ENCODE results near the gene FLOT2. TPM values are rescaled to one million over a fixed set of nuclear protein-coding genes. Genes with fewer than 3 reads are reported as not detected.

FLOT2 gene
- total and polyA plus RNA-seq, 10 of the 15 experiments (the other 5 are each of a cell fraction or from before 2014, with no cell fraction given) = 56.8 to 302 (median 149) TPM

- no peak overlapping the region for H3K4me2 ChIP-seq (ENCODE audit: control insufficient read depth, insufficient read depth)
- no peak overlapping the region for H3K9ac ChIP-seq (ENCODE audit: control insufficient read depth, insufficient read depth, low read length)
- H3K4me1 ChIP-seq (ENCODE audit: control insufficient read depth, insufficient read depth, low read length) = no peaks in the 10 kb centered on the region
- ChIA-PET RAD21 (ENCODE audit: unreplicated experiment) (interaction anchor here (5.7 kb wide), 1 partner anchor 148 kb away, joined by 23 read pairs; no protein-coding TSS in a partner anchor), CTCF (interaction anchor here (0.7 to 17.3 kb wide), 6 partner anchors 9 to 148 kb away, joined by 3 to 175 read pairs (median 4); no protein-coding TSS in a partner anchor), POLR2A (interaction anchor here (0.5 to 0.7 kb wide), 2 partner anchors 19 to 371 kb away, joined by 3 to 10 read pairs; no protein-coding TSS in a partner anchor), SMC1A (ENCODE audit: uncharacterized antibody, unreplicated experiment) (interaction anchor here (1.0 to 1.6 kb wide), 3 partner anchors 18 to 147 kb away, joined by 5 read pairs; no protein-coding TSS in a partner anchor)
- DNase-seq (ENCODE audit: low read depth, low spot score) (no peak), ATAC-seq (no peak), FAIRE-seq (no peak)
- H3K9me3 ChIP-seq (replicated peaks; ENCODE audit: control insufficient read depth, insufficient read depth, low read length) = no peaks in the 10 kb centered on the region
- no peak overlapping the region for H3K4me3 ChIP-seq
- H3K27me3 ChIP-seq (replicated peaks in 1 of 2; ENCODE audit: control insufficient read depth in 2 of 2, insufficient read depth in 2 of 2, low read length in 1 of 2) = no peaks in the 10 kb centered on the region
- no peak overlapping the region for H2AFZ ChIP-seq (ENCODE audit: control insufficient read depth, low read depth, low read length)
- H3K79me2 ChIP-seq (ENCODE audit: control insufficient read depth, insufficient read depth, low read length) = no peaks in the 10 kb centered on the region
- no TSS peak for BruUV-seq (replicated peaks)
- WGBS (ENCODE audit: insufficient coverage, insufficient replicate concordance, low lambda C conversion rate, missing lambda C conversion rate) = 98% methylated on average over 13 of the region's 13 CpGs
- intact Hi-C loops (cut with micrococcal nuclease; ENCODE audit: unreplicated experiment) = no loop called here
- TF ChIP-seq FOXM1 (IDR thresholded peaks at IDR 0.05; ENCODE audit: low read depth, low read length) = no peak
- peaks cover 45 to 71% of the 10 kb centered on the region in 2 experiments for H3K36me3 ChIP-seq (ENCODE audit: control insufficient read depth in 2 of 2, insufficient read depth in 2 of 2, low read length in 1 of 2)
- in situ Hi-C loops (cut with MboI) = no loop called here
- no peaks in the 10 kb centered on the region for H4K20me1 ChIP-seq (ENCODE audit: control insufficient read depth, insufficient read depth)
- no peak overlapping the region for H3K27ac ChIP-seq (ENCODE audit: control insufficient read depth, insufficient read depth)
Measured at GRCh38 chr17:28911411-28912045, 14.0 kb upstream of the FLOT2 start.

DNA sequence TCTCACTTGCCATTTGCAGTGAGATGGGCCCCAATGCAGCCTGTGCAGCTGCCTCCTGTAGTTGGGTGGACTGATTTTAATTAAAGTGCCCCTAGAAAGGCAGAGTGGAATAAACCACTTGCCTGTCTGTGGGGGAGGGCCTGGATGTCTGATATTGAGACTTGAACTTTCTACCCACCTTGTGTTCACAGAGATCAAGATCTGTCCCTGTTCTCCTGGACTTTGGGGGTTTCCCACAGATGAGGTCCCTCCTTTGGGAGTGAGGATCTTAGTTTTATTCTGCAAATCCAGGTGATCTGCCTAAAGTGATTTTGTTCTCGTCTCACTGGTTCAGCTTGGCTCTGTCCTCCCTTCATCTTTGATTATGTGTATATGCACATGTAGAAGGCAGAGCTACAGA, 13.0 kb upstream of the FLOT2 start:
- no peaks in the 10 kb centered on the region for H4K20me1 ChIP-seq (ENCODE audit: control insufficient read depth, insufficient read depth)
- H3K27ac ChIP-seq (ENCODE audit: control insufficient read depth, insufficient read depth) = no peak overlapping the region
- H3K4me1 ChIP-seq (ENCODE audit: control insufficient read depth, insufficient read depth, low read length) = no peaks in the 10 kb centered on the region
- ATAC-seq (no peak), FAIRE-seq (no peak), DNase-seq (ENCODE audit: low read depth, low spot score) (no peak)
- BruUV-seq (replicated peaks) = no TSS peak
- WGBS (ENCODE audit: insufficient coverage, insufficient replicate concordance, low lambda C conversion rate, missing lambda C conversion rate) = 95% methylated on average over 1 of the region's 1 CpG
- ChIA-PET POLR2A (interaction anchor here (0.7 kb wide), 1 partner anchor 370 kb away, joined by 10 read pairs; no protein-coding TSS in a partner anchor), RAD21 (ENCODE audit: unreplicated experiment) (interaction anchor here (5.7 kb wide), 1 partner anchor 147 kb away, joined by 23 read pairs; no protein-coding TSS in a partner anchor), SMC1A (ENCODE audit: uncharacterized antibody, unreplicated experiment) (interaction anchor here (0.8 to 1.6 kb wide), 4 partner anchors 17 to 146 kb away, joined by 3 to 5 read pairs (median 5); no protein-coding TSS in a partner anchor), CTCF (interaction anchor here (0.7 to 17.3 kb wide), 6 partner anchors 8 to 147 kb away, joined by 3 to 175 read pairs (median 4); no protein-coding TSS in a partner anchor)
- no peak overlapping the region for H3K4me3 ChIP-seq
- no peak for TF ChIP-seq ZNF24 (IDR thresholded peaks at IDR 0.05)
- TF ChIP-seq, protein P1, sequence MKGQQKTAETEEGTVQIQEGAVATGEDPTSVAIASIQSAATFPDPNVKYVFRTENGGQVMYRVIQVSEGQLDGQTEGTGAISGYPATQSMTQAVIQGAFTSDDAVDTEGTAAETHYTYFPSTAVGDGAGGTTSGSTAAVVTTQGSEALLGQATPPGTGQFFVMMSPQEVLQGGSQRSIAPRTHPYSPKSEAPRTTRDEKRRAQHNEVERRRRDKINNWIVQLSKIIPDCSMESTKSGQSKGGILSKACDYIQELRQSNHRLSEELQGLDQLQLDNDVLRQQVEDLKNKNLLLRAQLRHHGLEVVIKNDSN (IDR thresholded peaks at IDR 0.05; ENCODE audit: borderline replicate concordance, extremely low read length, insufficient read depth, low read depth, low read length) = no peak
- TF ChIP-seq ATF7 (IDR thresholded peaks at IDR 0.05; ENCODE audit: low read depth) = no peak
- TF ChIP-seq CREB1 (IDR thresholded peaks at IDR 0.05; ENCODE audit: low read depth) = no peak
- no peak for TF ChIP-seq NFXL1 (IDR thresholded peaks at IDR 0.05; ENCODE audit: borderline replicate concordance)
- no peak for TF ChIP-seq ZBTB40 (IDR thresholded peaks at IDR 0.05; ENCODE audit: borderline replicate concordance)
- TF ChIP-seq FOS (IDR thresholded peaks at IDR 0.05; ENCODE audit: borderline replicate concordance, extremely low read depth, insufficient read length) = no peak
- no peak for TF ChIP-seq WRNIP1 (IDR thresholded peaks at IDR 0.05; ENCODE audit: borderline replicate concordance, low read depth, low read length)
- TF ChIP-seq ZNF622 (IDR thresholded peaks at IDR 0.05) = no peak
- no peaks in the 10 kb centered on the region for H3K79me2 ChIP-seq (ENCODE audit: control insufficient read depth, insufficient read depth, low read length)
- in situ Hi-C loops (cut with MboI) (no loop called here), intact Hi-C loops (cut with micrococcal nuclease; ENCODE audit: unreplicated experiment) (no loop called here)
- no peaks in the 10 kb centered on the region for H3K9me3 ChIP-seq (replicated peaks; ENCODE audit: control insufficient read depth, insufficient read depth, low read length)
- no peaks in the 10 kb centered on the region for H3K27me3 ChIP-seq (replicated peaks in 1 of 2; ENCODE audit: control insufficient read depth in 2 of 2, insufficient read depth in 2 of 2, low read length in 1 of 2)
- H2AFZ ChIP-seq (ENCODE audit: control insufficient read depth, low read depth, low read length) = no peak overlapping the region
- H3K9ac ChIP-seq (ENCODE audit: control insufficient read depth, insufficient read depth, low read length) = no peak overlapping the region
- no peak overlapping the region for H3K4me2 ChIP-seq (ENCODE audit: control insufficient read depth, insufficient read depth)
- H3K36me3 ChIP-seq (ENCODE audit: control insufficient read depth in 2 of 2, insufficient read depth in 2 of 2, low read length in 1 of 2) = peaks cover 50 to 63% of the 10 kb centered on the region in 2 experiments

All from GM12878 (cell line).